ENCODE results near the gene CEP350.
"Not testable (repeated sequence)": the region's sequence is repeated elsewhere in the genome, so short reads cannot be mapped to it uniquely, and the experiment has no call there.

Gene CEP350

GRCh38 chr1:180116964-180117763, 162.6 kb downstream of the CEP350 start:
- TF ChIP-seq, protein P1, sequence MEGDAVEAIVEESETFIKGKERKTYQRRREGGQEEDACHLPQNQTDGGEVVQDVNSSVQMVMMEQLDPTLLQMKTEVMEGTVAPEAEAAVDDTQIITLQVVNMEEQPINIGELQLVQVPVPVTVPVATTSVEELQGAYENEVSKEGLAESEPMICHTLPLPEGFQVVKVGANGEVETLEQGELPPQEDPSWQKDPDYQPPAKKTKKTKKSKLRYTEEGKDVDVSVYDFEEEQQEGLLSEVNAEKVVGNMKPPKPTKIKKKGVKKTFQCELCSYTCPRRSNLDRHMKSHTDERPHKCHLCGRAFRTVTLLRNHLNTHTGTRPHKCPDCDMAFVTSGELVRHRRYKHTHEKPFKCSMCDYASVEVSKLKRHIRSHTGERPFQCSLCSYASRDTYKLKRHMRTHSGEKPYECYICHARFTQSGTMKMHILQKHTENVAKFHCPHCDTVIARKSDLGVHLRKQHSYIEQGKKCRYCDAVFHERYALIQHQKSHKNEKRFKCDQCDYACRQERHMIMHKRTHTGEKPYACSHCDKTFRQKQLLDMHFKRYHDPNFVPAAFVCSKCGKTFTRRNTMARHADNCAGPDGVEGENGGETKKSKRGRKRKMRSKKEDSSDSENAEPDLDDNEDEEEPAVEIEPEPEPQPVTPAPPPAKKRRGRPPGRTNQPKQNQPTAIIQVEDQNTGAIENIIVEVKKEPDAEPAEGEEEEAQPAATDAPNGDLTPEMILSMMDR (conservative IDR thresholded peaks at IDR 0.05; ENCODE audit: low read depth, low read length): no peak
- no peak for DNase-seq (ENCODE audit: low read depth)
- no peak overlapping the region for H3K4me3 ChIP-seq (ENCODE audit: low read length)

DNA sequence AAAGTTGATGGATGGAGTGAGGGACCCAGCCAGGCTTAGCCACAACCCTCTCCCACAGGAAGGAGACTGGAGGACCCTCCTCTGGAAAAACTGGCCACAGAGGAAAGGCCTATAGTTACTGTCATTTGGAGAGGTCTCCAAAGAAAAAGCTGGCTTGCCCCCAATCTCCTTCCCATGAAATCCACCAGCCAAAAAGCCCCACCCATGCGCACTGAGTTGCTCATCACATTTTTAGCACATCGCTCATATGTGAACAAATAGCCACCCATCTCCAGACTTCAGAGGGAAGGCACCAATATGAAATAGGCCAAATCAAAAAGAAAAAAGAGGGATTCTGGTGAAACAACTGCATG, 163.1 kb downstream of the CEP350 start:
- no peak overlapping the region for H3K4me3 ChIP-seq (ENCODE audit: low read length)
- no peak for DNase-seq (ENCODE audit: low read depth)
- TF ChIP-seq, protein P1 (conservative IDR thresholded peaks at IDR 0.05; ENCODE audit: low read depth, low read length): no peak

DNA sequence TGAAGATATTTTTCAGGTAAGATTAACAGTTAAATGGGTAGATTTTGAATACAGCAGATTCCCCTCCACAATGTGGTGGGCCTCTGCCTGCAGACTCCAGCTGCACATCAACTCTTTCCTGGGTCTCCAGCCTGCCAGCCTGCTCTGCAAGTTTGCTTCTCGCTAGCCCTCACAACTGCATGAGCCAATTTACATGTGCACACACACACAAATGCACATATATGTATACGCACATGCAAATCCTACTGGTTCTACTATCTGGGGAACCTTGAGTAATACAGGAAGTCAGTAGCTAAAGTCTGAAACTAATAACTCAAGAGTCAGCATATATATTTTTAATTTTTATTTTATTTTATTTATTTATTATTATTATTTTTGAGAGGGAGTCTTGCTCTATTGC, 165.2 kb downstream of the CEP350 start:
- no peak for DNase-seq (ENCODE audit: low read depth)
- TF ChIP-seq, protein P1 (conservative IDR thresholded peaks at IDR 0.05; ENCODE audit: low read depth, low read length): no peak
- no peak overlapping the region for H3K4me3 ChIP-seq (ENCODE audit: low read length)

GRCh38 chr1:180123463-180123936, 168.9 kb downstream of the CEP350 start:
- TF ChIP-seq, protein P1 (conservative IDR thresholded peaks at IDR 0.05; ENCODE audit: low read depth, low read length): no peak
- DNase-seq (ENCODE audit: low read depth): no peak
- H3K4me3 ChIP-seq (ENCODE audit: low read length): no peak overlapping the region

DNA sequence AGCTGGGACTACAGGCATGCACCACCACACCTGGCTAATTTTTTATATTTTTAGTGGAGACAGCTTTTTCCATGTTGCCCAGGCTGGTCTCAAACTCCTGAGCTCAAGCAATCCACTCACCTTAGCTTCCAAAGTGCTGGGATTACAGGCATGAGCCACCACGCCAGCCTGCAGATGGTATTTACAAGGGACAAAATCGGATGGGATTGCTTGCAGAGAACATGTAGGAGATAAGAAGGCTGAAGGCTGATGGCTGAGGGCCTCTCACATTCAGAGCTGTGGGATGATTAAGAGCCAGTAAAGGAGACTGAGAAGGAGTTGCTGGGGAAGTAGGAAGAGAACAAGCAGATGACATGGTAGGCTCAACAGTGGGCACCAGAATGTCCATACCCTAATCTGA, 176.0 kb downstream of the CEP350 start:
- H3K4me3 ChIP-seq (ENCODE audit: low read length): no peak overlapping the region
- DNase-seq (ENCODE audit: low read depth): no peak
- TF ChIP-seq, protein P1 (conservative IDR thresholded peaks at IDR 0.05; ENCODE audit: low read depth, low read length): no peak

DNA sequence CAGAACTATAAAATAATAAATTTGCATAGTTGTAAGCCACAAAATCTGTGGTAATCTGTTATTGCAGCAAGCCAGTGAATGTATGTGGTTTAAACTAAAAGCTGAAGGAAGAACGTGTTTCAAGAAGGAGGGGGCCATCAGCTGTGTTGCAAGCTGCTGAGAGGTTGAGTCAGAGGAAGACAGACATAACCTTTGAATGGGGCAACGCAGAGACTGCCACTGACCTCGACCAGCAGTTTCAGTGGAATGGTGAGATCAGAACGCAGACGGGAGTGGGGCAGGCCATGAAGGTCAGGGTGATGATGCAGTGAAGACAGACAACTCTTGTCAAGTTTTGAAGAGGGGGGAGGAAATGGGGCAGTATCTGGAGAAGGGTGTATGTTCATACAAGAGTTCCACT, 176.9 kb downstream of the CEP350 start:
- no peak overlapping the region for H3K4me3 ChIP-seq (ENCODE audit: low read length)
- DNase-seq (ENCODE audit: low read depth): no peak
- TF ChIP-seq, protein P1 (conservative IDR thresholded peaks at IDR 0.05; ENCODE audit: low read depth, low read length): no peak

DNA sequence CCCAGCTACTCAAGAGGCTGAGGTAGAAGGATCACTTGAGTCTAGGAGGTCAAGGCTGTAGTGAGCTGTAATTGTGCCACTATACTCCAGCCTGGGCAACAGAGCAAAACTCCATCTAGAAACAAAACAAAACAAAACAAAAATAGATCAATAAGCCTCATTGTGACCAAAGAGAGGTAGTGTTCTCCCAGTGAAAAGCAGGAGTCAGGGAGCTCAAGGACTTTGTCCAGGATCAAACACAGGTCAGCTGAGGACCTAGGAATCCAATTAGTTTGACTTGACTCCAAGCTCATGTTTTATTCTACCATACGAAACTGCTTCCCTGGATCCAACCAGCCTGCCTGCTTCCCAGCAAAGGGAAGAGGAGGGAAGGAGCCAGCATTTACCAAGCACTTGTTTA, 178.6 kb downstream of the CEP350 start:
- TF ChIP-seq, protein P1 (conservative IDR thresholded peaks at IDR 0.05; ENCODE audit: low read depth, low read length): no peak
- no peak for DNase-seq (ENCODE audit: low read depth)
- H3K4me3 ChIP-seq (ENCODE audit: low read length): no peak overlapping the region

- DNase-seq (ENCODE audit: low read depth); H3K4me3 ChIP-seq (ENCODE audit: low read length): not testable (repeated sequence)
Measured at GRCh38 chr1:180133688-180134087, 179.1 kb downstream of the CEP350 start.

All from retinal pigment epithelial cell (primary cell).